ENCODE measurements around the gene SCAMP5. TPM values are rescaled to one million over a fixed set of nuclear protein-coding genes. Genes with fewer than 3 reads are reported as not detected.

Gene SCAMP5
- total and polyA plus RNA-seq, 2 of the 4 experiments (the other 2 are of a cell fraction) = 0.36 to 1.6 TPM

- no peak for ATAC-seq (ENCODE audit: low read depth)
- Histone ChIP-seq H2BK20ac (ENCODE audit: low read depth, low read length) (no peak overlapping the region), H3K79me1 (ENCODE audit: low read depth in 1 of 2, low read length in 2 of 2) (no peaks in the 10 kb centered on the region), H3K9ac (ENCODE audit: low read depth, low read length) (no peak overlapping the region), H2BK15ac (ENCODE audit: low read depth, low read length) (no peak overlapping the region), H2BK120ac (ENCODE audit: low read depth, low read length) (no peak overlapping the region), H3K9me1 (ENCODE audit: insufficient read depth, low read length) (no peaks in the 10 kb centered on the region), H3K4me3 (ENCODE audit: insufficient read depth, low read depth, low read length) (no peak overlapping the region), H3K36me3 (ENCODE audit: control insufficient read depth, insufficient read depth, low read length) (no peaks in the 10 kb centered on the region), H3K4me1 (ENCODE audit: control insufficient read depth, insufficient read depth, low read length) (no peaks in the 10 kb centered on the region), H4K20me1 (ENCODE audit: insufficient read depth, low read length) (0 out of 2 replicates have a peak, but pooled peaks cover 3% of the 10 kb centered on the region), H2BK5ac (ENCODE audit: low read depth, low read length, poor library complexity, severe bottlenecking) (no peak overlapping the region), H3K9me3 (ENCODE audit: control insufficient read depth, insufficient read depth, low read length) (0 out of 2 replicates have a peak, but pooled peaks cover 2% of the 10 kb centered on the region), H3K4ac (ENCODE audit: low read depth, low read length) (no peak overlapping the region), H3K27ac (ENCODE audit: insufficient read depth, low read length) (no peak overlapping the region), H3K14ac (replicated peaks; ENCODE audit: low read depth, low read length) (no peak overlapping the region), H2AFZ (replicated peaks; ENCODE audit: low read length, poor library complexity) (no peak overlapping the region), H3K23ac (ENCODE audit: low read depth, low read length) (no peak overlapping the region), H4K8ac (ENCODE audit: low read depth in 2 of 2, low read length in 2 of 2) (no peak overlapping the region), H3K18ac (ENCODE audit: low read depth, low read length) (no peak overlapping the region), H3K4me2 (ENCODE audit: low read depth, low read length) (no peak overlapping the region), H2AK9ac (replicated peaks; ENCODE audit: low read depth, low read length, poor library complexity) (no peak overlapping the region), H2AK5ac (ENCODE audit: low read depth, low read length) (no peak overlapping the region), H4K91ac (ENCODE audit: insufficient read depth, low read depth, low read length) (no peak overlapping the region), H4K5ac (ENCODE audit: low read depth, low read length) (no peak overlapping the region), H3K27me3 (ENCODE audit: control insufficient read depth, insufficient read depth, low read length) (peaks cover 17% of the 10 kb centered on the region), H3K56ac (ENCODE audit: extremely low read depth, insufficient read depth, low read length) (no peak overlapping the region)
- intact Hi-C loops (cut with micrococcal nuclease) = no loop called here
- in situ Hi-C loops (cut with MboI; ENCODE audit: low sequenced_read_pairs) = no loop called here
- ChIA-PET POLR2A (ENCODE audit: unreplicated experiment) (no interaction called here), CTCF (no interaction called here)
- dilution Hi-C loops (cut with HindIII; ENCODE audit: low sequenced_read_pairs, unreplicated experiment) = no loop called here
- no TSS peak for BruUV-seq (replicated peaks)
- TF ChIP-seq CHD1 (IDR thresholded peaks at IDR 0.05; ENCODE audit: low read depth, low read length) = no peak
- no peak for TF ChIP-seq USF2 (IDR thresholded peaks at IDR 0.05; ENCODE audit: low read depth, low read length)
- no peak for TF ChIP-seq MXI1 (IDR thresholded peaks at IDR 0.05; ENCODE audit: borderline replicate concordance, low read depth, low read length)
- TF ChIP-seq MAFK (IDR thresholded peaks at IDR 0.05; ENCODE audit: low read depth, low read length) = no peak
- no peak for TF ChIP-seq ELK1 (IDR thresholded peaks at IDR 0.05; ENCODE audit: borderline replicate concordance, low read depth, low read length)
- TF ChIP-seq CEBPB (IDR thresholded peaks at IDR 0.05; ENCODE audit: low read depth, low read length) = no peak
- no peak for TF ChIP-seq NFE2L2 (IDR thresholded peaks at IDR 0.05; ENCODE audit: low read depth, low read length)
- TF ChIP-seq POLR2A (IDR thresholded peaks at IDR 0.05; ENCODE audit: low read depth, low read length) = no peak
- no peak for TF ChIP-seq SMC3 (IDR thresholded peaks at IDR 0.05; ENCODE audit: low read depth, low read length)
- no peak for TF ChIP-seq FOS (IDR thresholded peaks at IDR 0.05; ENCODE audit: low read depth, low read length)
- no peak for TF ChIP-seq RAD21 (IDR thresholded peaks at IDR 0.05; ENCODE audit: low read length)
- no peak for TF ChIP-seq MAZ (IDR thresholded peaks at IDR 0.05; ENCODE audit: borderline replicate concordance, low read depth, low read length)
- no peak for TF ChIP-seq CTCF (conservative IDR thresholded peaks at IDR 0.05; ENCODE audit: low read depth, low read length)
- no peak for TF ChIP-seq BHLHE40 (IDR thresholded peaks at IDR 0.05; ENCODE audit: low read depth, low read length)
- no peak for TF ChIP-seq RCOR1 (IDR thresholded peaks at IDR 0.05; ENCODE audit: insufficient replicate concordance, low read length)
- no peak for TF ChIP-seq RFX5 (IDR thresholded peaks at IDR 0.05; ENCODE audit: low read depth, low read length)
- DNase-seq = peak; percentile 73
- no CpG with 5 or more reads among the region's 3 CpGs for WGBS, 2 experiments (ENCODE audit: extremely low coverage in 2 of 2, insufficient read length in 1 of 2)
These were observed 71.9 kb downstream of the SCAMP5 start for GRCh38 chr15:75067123-75067830.
